Right lobe of liver (tissue), 4 donors: ENCODE measurements around the gene AGPAT2.

Experiments used
- POLR2A ChIP-seq: fragments of 450-650 bp; IDR thresholded peaks from one replicate; pipeline ENCODE4 v1.6.1; 2017; ENCODE audit warnings: antibody characterized with exemption, mild to moderate bottlenecking
- TF ChIP-seq, protein P1 (sequence below), 4 donors: fragments of 200-600 bp in 3 of 4; fragments of 450-650 bp in 1 of 4; IDR thresholded peaks; one replicate each; pipeline versions ENCODE4 v1.5.1 to v1.8.0; 2016 to 2022; ENCODE audit warnings: antibody characterized with exemption in 4 of 4, mild to moderate bottlenecking in 2 of 4
- donor health status: DM: no; HTN: no; CAD: no.
- donor health status: DM: no; HTN: no; CAD: no.
- donor health status: DM: no; HTN: yes; CAD: no.

DNA sequence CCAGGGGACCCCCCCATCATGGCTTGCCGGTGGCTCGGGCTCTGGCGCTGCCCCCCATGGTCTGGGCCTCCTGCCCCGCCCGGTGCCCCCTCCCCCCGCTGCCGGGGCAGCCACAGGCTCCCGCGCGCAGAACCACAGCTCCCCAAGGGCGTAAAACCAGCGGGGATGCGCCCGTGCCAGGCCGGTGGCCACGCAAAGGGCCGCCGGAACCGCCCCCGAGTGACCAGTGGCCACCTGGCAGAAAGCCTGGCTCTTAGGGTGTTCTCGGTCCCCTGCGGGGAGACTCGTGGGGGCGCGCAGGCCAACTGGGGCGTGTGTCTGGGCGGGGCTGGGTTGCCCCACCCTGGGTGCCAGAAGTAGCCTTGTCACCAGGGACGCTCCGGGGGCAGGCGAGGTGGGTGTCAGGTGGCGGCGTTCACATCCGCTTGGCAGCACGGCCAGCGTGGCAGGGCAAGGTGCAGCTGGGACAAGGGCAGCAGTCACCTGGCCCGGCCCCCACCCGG lies 515 bp upstream of the AGPAT2 start:
- TF ChIP-seq, protein P1, sequence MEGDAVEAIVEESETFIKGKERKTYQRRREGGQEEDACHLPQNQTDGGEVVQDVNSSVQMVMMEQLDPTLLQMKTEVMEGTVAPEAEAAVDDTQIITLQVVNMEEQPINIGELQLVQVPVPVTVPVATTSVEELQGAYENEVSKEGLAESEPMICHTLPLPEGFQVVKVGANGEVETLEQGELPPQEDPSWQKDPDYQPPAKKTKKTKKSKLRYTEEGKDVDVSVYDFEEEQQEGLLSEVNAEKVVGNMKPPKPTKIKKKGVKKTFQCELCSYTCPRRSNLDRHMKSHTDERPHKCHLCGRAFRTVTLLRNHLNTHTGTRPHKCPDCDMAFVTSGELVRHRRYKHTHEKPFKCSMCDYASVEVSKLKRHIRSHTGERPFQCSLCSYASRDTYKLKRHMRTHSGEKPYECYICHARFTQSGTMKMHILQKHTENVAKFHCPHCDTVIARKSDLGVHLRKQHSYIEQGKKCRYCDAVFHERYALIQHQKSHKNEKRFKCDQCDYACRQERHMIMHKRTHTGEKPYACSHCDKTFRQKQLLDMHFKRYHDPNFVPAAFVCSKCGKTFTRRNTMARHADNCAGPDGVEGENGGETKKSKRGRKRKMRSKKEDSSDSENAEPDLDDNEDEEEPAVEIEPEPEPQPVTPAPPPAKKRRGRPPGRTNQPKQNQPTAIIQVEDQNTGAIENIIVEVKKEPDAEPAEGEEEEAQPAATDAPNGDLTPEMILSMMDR (IDR thresholded peaks at IDR 0.05): no peak
- peak; percentile 41 for TF ChIP-seq POLR2A
